Activated T-cell treated with anti-CD3 and anti-CD28 coated beads, Interleukin-2, amount 50 U/mL, for 24 hours (primary cell): ENCODE results near the gene DPYSL5.

Experiments used
- DNase-seq: peaks from one replicate; pipeline ENCODE4 v3.0.0-alpha.2; 2020
- H3K27ac Mint-ChIP-seq: 2 replicates; pipeline ENCODE4 v1.8.0; 2020; ENCODE audit warnings: mild to moderate bottlenecking, mixed read lengths
- H3K27me3 Mint-ChIP-seq: 2 replicates; pipeline ENCODE4 v1.8.0; 2020; ENCODE audit warnings: mixed read lengths
- H3K36me3 Mint-ChIP-seq: 2 replicates; pipeline ENCODE4 v1.8.0; 2020; ENCODE audit warnings: low read depth, mixed read lengths
- H3K4me1 Mint-ChIP-seq: 2 replicates; pipeline ENCODE4 v1.8.0; 2020; ENCODE audit warnings: low read depth, mixed read lengths
- H3K4me3 Mint-ChIP-seq: 2 replicates; pipeline ENCODE4 v1.8.0; 2020; ENCODE audit warnings: mild to moderate bottlenecking, moderate library complexity, mixed read lengths
- H3K9me3 Mint-ChIP-seq: 2 replicates; pipeline ENCODE4 v1.8.0; 2020; ENCODE audit warnings: mixed read lengths

The DPYSL5 gene

GRCh38 chr2:26959331-26959730 is 111.4 kb downstream of the DPYSL5 start:
- Mint-ChIP-seq H3K36me3 (no peaks in the 10 kb centered on the region), H3K27me3 (peaks cover 47% of the 10 kb centered on the region), H3K9me3 (no peaks in the 10 kb centered on the region), H3K27ac (no peak overlapping the region), H3K4me3 (no peak overlapping the region), H3K4me1 (no peaks in the 10 kb centered on the region)
- no peak for DNase-seq

GRCh38 chr2:26964446-26965130 is 116.7 kb downstream of the DPYSL5 start:
- Mint-ChIP-seq H3K36me3 (no peaks in the 10 kb centered on the region), H3K27ac (no peak overlapping the region), H3K4me3 (no peak overlapping the region)

GRCh38 chr2:26968001-26968400 is 120.1 kb downstream of the DPYSL5 start:
- H3K9me3 Mint-ChIP-seq = no peaks in the 10 kb centered on the region
- H3K4me3 Mint-ChIP-seq = no peak overlapping the region
- peaks cover 23% of the 10 kb centered on the region for H3K27me3 Mint-ChIP-seq
- no peak for DNase-seq
- no peak overlapping the region for H3K27ac Mint-ChIP-seq
- no peaks in the 10 kb centered on the region for H3K36me3 Mint-ChIP-seq
- H3K4me1 Mint-ChIP-seq = peaks cover 22% of the 10 kb centered on the region

More at GRCh38 chr2:26964446-26965130, 116.7 kb downstream of the DPYSL5 start:
- Mint-ChIP-seq H3K4me1 (peaks cover 7% of the 10 kb centered on the region), H3K9me3 (no peaks in the 10 kb centered on the region), H3K27me3 (peaks cover 39% of the 10 kb centered on the region)
- DNase-seq = no peak

- H3K4me1 Mint-ChIP-seq = peaks cover 22% of the 10 kb centered on the region
- peak overlapping the region; percentile 76 for H3K4me3 Mint-ChIP-seq
- H3K9me3 Mint-ChIP-seq = no peaks in the 10 kb centered on the region
- DNase-seq = no peak
- no peak overlapping the region for H3K27ac Mint-ChIP-seq
- H3K27me3 Mint-ChIP-seq = peaks cover 19% of the 10 kb centered on the region
- H3K36me3 Mint-ChIP-seq = no peaks in the 10 kb centered on the region
These were observed 121.3 kb downstream of the DPYSL5 start for GRCh38 chr2:26969077-26969844.

- Mint-ChIP-seq H3K27me3 (peaks cover 15% of the 10 kb centered on the region), H3K9me3 (no peaks in the 10 kb centered on the region), H3K4me3 (peak within 1 kb of the TSS; percentile 76), H3K27ac (peak within 1 kb of the TSS; percentile 20), H3K36me3 (no peaks in the 10 kb centered on the region), H3K4me1 (peaks cover 22% of the 10 kb centered on the region)
- peak; percentile 89 for DNase-seq
These were observed 122.5 kb downstream of the DPYSL5 start, which contains the start of gene MAPRE3 for GRCh38 chr2:26970244-26970927. MAPRE3 (plus strand) TSS chr2:26970637; CDS start chr2:27022219, 51,582 bp downstream.

GRCh38 chr2:26970928-26971627 is 123.1 kb downstream of the DPYSL5 start:
- peaks cover 15% of the 10 kb centered on the region for H3K27me3 Mint-ChIP-seq
- no peaks in the 10 kb centered on the region for H3K9me3 Mint-ChIP-seq
- no peaks in the 10 kb centered on the region for H3K36me3 Mint-ChIP-seq
- DNase-seq = peak; percentile 44
- peak overlapping the region; percentile 20 for H3K27ac Mint-ChIP-seq
- peaks cover 22% of the 10 kb centered on the region for H3K4me1 Mint-ChIP-seq
- H3K4me3 Mint-ChIP-seq = peak overlapping the region; percentile 74

GRCh38 chr2:26971911-26972786 is 124.2 kb downstream of the DPYSL5 start:
- Mint-ChIP-seq H3K9me3 (no peaks in the 10 kb centered on the region), H3K27me3 (peaks cover 15% of the 10 kb centered on the region), H3K36me3 (no peaks in the 10 kb centered on the region), H3K4me1 (peaks cover 22% of the 10 kb centered on the region), H3K27ac (no peak overlapping the region), H3K4me3 (peak overlapping the region; percentile 74)
- no peak for DNase-seq

- Mint-ChIP-seq H3K4me1 (peaks cover 17% of the 10 kb centered on the region), H3K27me3 (peaks cover 3% of the 10 kb centered on the region)
- DNase-seq = no peak
These were observed 126.4 kb downstream of the DPYSL5 start for GRCh38 chr2:26974352-26974751.

GRCh38 chr2:26975102-26975501 is 127.2 kb downstream of the DPYSL5 start:
- no peak for DNase-seq
- Mint-ChIP-seq H3K27ac (no peak overlapping the region), H3K4me1 (peaks cover 12% of the 10 kb centered on the region), H3K9me3 (no peaks in the 10 kb centered on the region), H3K36me3 (no peaks in the 10 kb centered on the region), H3K4me3 (no peak overlapping the region), H3K27me3 (no peaks in the 10 kb centered on the region)

More at GRCh38 chr2:26974352-26974751, 126.4 kb downstream of the DPYSL5 start:
- no peak overlapping the region for H3K4me3 Mint-ChIP-seq
- H3K36me3 Mint-ChIP-seq = no peaks in the 10 kb centered on the region
- H3K9me3 Mint-ChIP-seq = no peaks in the 10 kb centered on the region
- no peak overlapping the region for H3K27ac Mint-ChIP-seq

- no peaks in the 10 kb centered on the region for H3K36me3 Mint-ChIP-seq
These were observed 127.7 kb downstream of the DPYSL5 start for GRCh38 chr2:26975656-26976055.

GRCh38 chr2:26976237-26976636 is 128.3 kb downstream of the DPYSL5 start:
- no peaks in the 10 kb centered on the region for H3K27me3 Mint-ChIP-seq
- peaks cover 6% of the 10 kb centered on the region for H3K4me1 Mint-ChIP-seq
- H3K36me3 Mint-ChIP-seq = no peaks in the 10 kb centered on the region
- no peak for DNase-seq
- no peak overlapping the region for H3K4me3 Mint-ChIP-seq
- H3K9me3 Mint-ChIP-seq = no peaks in the 10 kb centered on the region
- H3K27ac Mint-ChIP-seq = no peak overlapping the region

More at GRCh38 chr2:26975656-26976055, 127.7 kb downstream of the DPYSL5 start:
- peaks cover 10% of the 10 kb centered on the region for H3K4me1 Mint-ChIP-seq
- no peak for DNase-seq
- no peaks in the 10 kb centered on the region for H3K9me3 Mint-ChIP-seq
- H3K27me3 Mint-ChIP-seq = no peaks in the 10 kb centered on the region
- H3K27ac Mint-ChIP-seq = no peak overlapping the region
- no peak overlapping the region for H3K4me3 Mint-ChIP-seq

GRCh38 chr2:26977012-26977411 is 129.1 kb downstream of the DPYSL5 start:
- Mint-ChIP-seq H3K27ac (no peak overlapping the region), H3K36me3 (no peaks in the 10 kb centered on the region), H3K27me3 (no peaks in the 10 kb centered on the region), H3K9me3 (no peaks in the 10 kb centered on the region), H3K4me3 (no peak overlapping the region), H3K4me1 (no peaks in the 10 kb centered on the region)
- no peak for DNase-seq

- no peaks in the 10 kb centered on the region for H3K36me3 Mint-ChIP-seq
- H3K4me3 Mint-ChIP-seq = no peak overlapping the region
- no peak for DNase-seq
- H3K4me1 Mint-ChIP-seq = no peaks in the 10 kb centered on the region
- H3K27me3 Mint-ChIP-seq = no peaks in the 10 kb centered on the region
- H3K27ac Mint-ChIP-seq = no peak overlapping the region
- H3K9me3 Mint-ChIP-seq = no peaks in the 10 kb centered on the region
These were observed 130.2 kb downstream of the DPYSL5 start for GRCh38 chr2:26978061-26978596.
